Activated B cell treated with CpG ODN at 0.5 μM for 24 hours (primary cell): Measurements from ENCODE around the gene CENPP. TPM values are rescaled to one million over a fixed set of nuclear protein-coding genes. Genes with fewer than 3 reads are reported as not detected.
"Not testable (repeated sequence)": the region's sequence is repeated elsewhere in the genome, so short reads cannot be mapped to it uniquely, and the experiment has no call there.

Experiments used
- ATAC-seq: fragments of 200-7000 bp; cut with Tn5 transposase; one replicate; pipeline ENCODE4 v1.10.0; 2021; ENCODE audit warnings: low read depth, mild to moderate bottlenecking, moderate library complexity
- CTCF ChIA-PET: fragments of 350-600 bp; sonication (Branson Sonifier 250); formaldehyde crosslinking; loops from one replicate; lab custom pipeline; 2021; ENCODE audit warnings: antibody characterized with exemption; lab: Charles Lee
- POLR2A ChIA-PET: fragments of 350-600 bp; sonication (Branson Sonifier 250); formaldehyde crosslinking; loops from one replicate; lab custom pipeline; 2021; ENCODE audit warnings: antibody characterized with exemption; lab: Charles Lee
- DNase-seq: peaks from one replicate; pipeline ENCODE4 v3.0.0; 2022
- H3K27ac Mint-ChIP-seq: one replicate; pipeline ENCODE4 v1.8.0; 2020; ENCODE audit warnings: mixed read lengths
- H3K27me3 Mint-ChIP-seq: one replicate; pipeline ENCODE4 v1.8.0; 2021; ENCODE audit warnings: mixed read lengths
- H3K36me3 Mint-ChIP-seq: one replicate; pipeline ENCODE4 v1.8.0; 2021; ENCODE audit warnings: low read depth, mixed read lengths
- H3K4me1 Mint-ChIP-seq: one replicate; pipeline ENCODE4 v1.8.0; 2021; ENCODE audit warnings: mixed read lengths
- H3K4me3 Mint-ChIP-seq: one replicate; pipeline ENCODE4 v1.8.0; 2020; ENCODE audit warnings: mild to moderate bottlenecking, mixed read lengths
- H3K9me3 Mint-ChIP-seq: one replicate; pipeline ENCODE4 v1.8.0; 2020; ENCODE audit warnings: mixed read lengths
- CTCF ChIP-seq: fragments of 200-600 bp; IDR thresholded peaks from one replicate; pipeline ENCODE4 v1.8.0; 2022; ENCODE audit warnings: antibody characterized with exemption, mild to moderate bottlenecking
- intact Hi-C: fragments of 100-400 bp; cut with micrococcal nuclease; formaldehyde crosslinking; loops from one replicate; pipeline ENCODE4 v1.15.1; 2024
- total RNA-seq: library from RNA; stranded (reverse); gene quantifications from 2 replicates; pipeline ENCODE4 v1.2.3, GENCODE V29; 2022

Gene CENPP
- total RNA-seq, 1 donor from 2014 or later = 5.7 TPM

GRCh38 chr9:92589923-92590322 is 264.2 kb downstream of the CENPP start:
- intact Hi-C loops = no loop called here
- no peak for TF ChIP-seq CTCF
- H3K4me1 Mint-ChIP-seq = no peaks in the 10 kb centered on the region
- H3K27me3 Mint-ChIP-seq = no peaks in the 10 kb centered on the region
- DNase-seq (no peak), ATAC-seq (no peak)
- H3K9me3 Mint-ChIP-seq = peaks cover 5% of the 10 kb centered on the region
- H3K27ac Mint-ChIP-seq = no peak overlapping the region
- CTCF ChIA-PET = no interaction called here
- no peak overlapping the region for H3K4me3 Mint-ChIP-seq
- POLR2A ChIA-PET = no interaction called here
- peaks cover 2% of the 10 kb centered on the region for H3K36me3 Mint-ChIP-seq

- no peak for TF ChIP-seq CTCF
- DNase-seq (no peak), ATAC-seq (no peak)
- ChIA-PET POLR2A (no interaction called here), CTCF (no interaction called here)
- peaks cover 2% of the 10 kb centered on the region for H3K36me3 Mint-ChIP-seq
- no peak overlapping the region for H3K27ac Mint-ChIP-seq
- H3K9me3 Mint-ChIP-seq = peaks cover 5% of the 10 kb centered on the region
- intact Hi-C loops = no loop called here
- H3K4me1 Mint-ChIP-seq = no peaks in the 10 kb centered on the region
- H3K27me3 Mint-ChIP-seq = no peaks in the 10 kb centered on the region
- no peak overlapping the region for H3K4me3 Mint-ChIP-seq
These were observed 264.6 kb downstream of the CENPP start for GRCh38 chr9:92590377-92590776.

GRCh38 chr9:92592537-92592936 is 266.8 kb downstream of the CENPP start:
- no peak for TF ChIP-seq CTCF
- intact Hi-C loops = no loop called here
- Mint-ChIP-seq H3K27me3 (no peaks in the 10 kb centered on the region), H3K4me1 (no peaks in the 10 kb centered on the region), H3K27ac (no peak overlapping the region), H3K4me3 (no peak overlapping the region), H3K9me3 (no peaks in the 10 kb centered on the region), H3K36me3 (no peaks in the 10 kb centered on the region)
- POLR2A ChIA-PET = no interaction called here
- DNase-seq (no peak), ATAC-seq (no peak)
- CTCF ChIA-PET = no interaction called here

GRCh38 chr9:92592946-92593861 is 267.5 kb downstream of the CENPP start:
- POLR2A ChIA-PET = no interaction called here
- CTCF ChIA-PET = no interaction called here
- intact Hi-C loops = no loop called here
- TF ChIP-seq CTCF = no peak
- Mint-ChIP-seq H3K4me3 (no peak overlapping the region), H3K27me3 (no peaks in the 10 kb centered on the region), H3K9me3 (no peaks in the 10 kb centered on the region), H3K36me3 (no peaks in the 10 kb centered on the region), H3K27ac (no peak overlapping the region), H3K4me1 (no peaks in the 10 kb centered on the region)
- ATAC-seq = no peak
- DNase-seq = no peak

- POLR2A ChIA-PET, H3K4me1 Mint-ChIP-seq, H3K27ac Mint-ChIP-seq, H3K27me3 Mint-ChIP-seq, DNase-seq, H3K9me3 Mint-ChIP-seq, H3K4me3 Mint-ChIP-seq, intact Hi-C loops, H3K36me3 Mint-ChIP-seq, ATAC-seq: not testable (repeated sequence)
- CTCF ChIA-PET = interaction anchor here (0.7 kb wide), 1 partner anchor 152 kb away, joined by 3 read pairs; no protein-coding TSS in a partner anchor
These were observed 269.3 kb downstream of the CENPP start for GRCh38 chr9:92595075-92595474.
